ENCODE measurements around the gene CCDC85B.
"Not testable (repeated sequence)": the region's sequence is repeated elsewhere in the genome, so short reads cannot be mapped to it uniquely, and the experiment has no call there.

CCDC85B gene

DNA sequence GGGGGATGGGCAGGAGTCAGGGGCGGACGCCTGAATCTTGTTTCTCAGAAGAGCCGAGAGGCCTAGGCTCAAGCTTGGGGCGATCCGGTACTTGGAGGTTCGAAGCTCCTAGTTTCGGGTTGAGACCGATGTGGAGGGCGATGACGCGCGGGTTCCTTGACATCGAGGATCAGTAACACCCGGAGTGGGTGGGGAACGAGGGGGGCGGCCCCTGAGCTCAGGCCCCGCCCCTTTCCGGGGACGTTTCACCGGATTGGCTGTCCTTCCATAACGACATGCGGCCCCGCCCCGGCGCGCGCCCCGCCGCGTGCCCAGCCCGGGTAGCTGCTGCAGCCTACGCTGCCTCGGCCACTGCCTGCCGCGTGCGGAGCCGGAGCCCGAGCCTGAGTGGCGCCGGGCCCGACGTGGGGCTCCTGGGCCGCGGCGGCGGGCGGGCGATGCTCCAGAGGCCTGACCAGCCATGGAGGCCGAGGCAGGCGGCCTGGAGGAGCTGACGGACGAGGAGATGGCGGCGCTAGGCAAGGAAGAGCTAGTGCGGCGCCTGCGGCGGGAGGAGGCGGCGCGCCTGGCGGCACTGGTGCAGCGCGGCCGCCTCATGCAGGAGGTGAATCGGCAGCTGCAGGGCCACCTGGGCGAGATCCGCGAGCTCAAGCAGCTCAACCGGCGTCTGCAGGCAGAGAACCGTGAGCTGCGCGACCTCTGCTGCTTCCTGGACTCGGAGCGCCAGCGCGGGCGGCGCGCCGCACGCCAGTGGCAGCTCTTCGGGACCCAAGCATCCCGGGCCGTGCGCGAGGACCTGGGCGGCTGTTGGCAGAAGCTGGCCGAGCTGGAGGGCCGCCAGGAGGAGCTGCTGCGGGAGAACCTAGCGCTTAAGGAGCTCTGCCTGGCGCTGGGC is at the start of gene CCDC85B:
TSS of gene CCDC85B (plus strand) at position 350 of the 895 bp plus-strand sequence. CDS start at position 461, 111 bp downstream.
- DNase-seq (ENCODE audit: low read depth in 2 of 2): peak; percentile 97

DNA sequence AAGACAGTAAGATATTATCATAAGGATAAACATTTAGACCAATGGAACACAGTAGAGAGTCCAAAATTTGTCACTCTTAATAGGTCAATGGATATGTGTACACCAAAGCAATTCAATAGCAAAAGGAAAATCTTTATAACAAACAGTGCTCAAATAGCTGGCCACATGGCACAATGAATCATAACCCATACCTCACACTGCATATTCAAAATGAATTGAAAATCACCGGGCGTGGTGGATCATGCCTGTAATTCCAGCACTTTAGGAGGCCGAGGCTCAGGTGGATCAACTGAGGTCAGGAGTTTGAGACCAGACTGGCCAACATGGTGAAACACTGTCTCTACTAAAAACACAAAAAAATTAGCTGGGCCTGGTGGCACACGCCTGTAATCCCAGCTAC is 48.3 kb upstream of the CCDC85B start:
- DNase-seq (ENCODE audit: low read depth in 2 of 2): no peak

DNA sequence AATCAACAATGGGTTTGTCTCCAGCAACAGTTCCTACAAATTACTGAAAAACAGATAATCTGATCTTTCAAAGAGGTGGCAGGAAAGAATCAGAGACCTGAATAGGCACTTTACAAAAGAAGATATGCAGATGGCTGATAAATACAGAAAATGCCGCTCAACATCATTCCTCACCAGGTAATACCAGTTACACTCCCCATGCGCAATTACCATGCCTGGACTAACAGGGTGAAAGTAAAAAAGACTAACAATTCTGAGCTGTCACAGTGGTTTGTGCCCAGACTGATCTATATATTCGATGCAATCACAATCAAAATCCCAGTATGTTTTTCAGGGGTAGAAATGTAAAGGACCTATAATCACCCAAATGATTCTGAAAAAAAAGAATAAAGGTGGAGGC is 46.7 kb upstream of the CCDC85B start:
- no peak for DNase-seq (ENCODE audit: low read depth in 2 of 2)

DNA sequence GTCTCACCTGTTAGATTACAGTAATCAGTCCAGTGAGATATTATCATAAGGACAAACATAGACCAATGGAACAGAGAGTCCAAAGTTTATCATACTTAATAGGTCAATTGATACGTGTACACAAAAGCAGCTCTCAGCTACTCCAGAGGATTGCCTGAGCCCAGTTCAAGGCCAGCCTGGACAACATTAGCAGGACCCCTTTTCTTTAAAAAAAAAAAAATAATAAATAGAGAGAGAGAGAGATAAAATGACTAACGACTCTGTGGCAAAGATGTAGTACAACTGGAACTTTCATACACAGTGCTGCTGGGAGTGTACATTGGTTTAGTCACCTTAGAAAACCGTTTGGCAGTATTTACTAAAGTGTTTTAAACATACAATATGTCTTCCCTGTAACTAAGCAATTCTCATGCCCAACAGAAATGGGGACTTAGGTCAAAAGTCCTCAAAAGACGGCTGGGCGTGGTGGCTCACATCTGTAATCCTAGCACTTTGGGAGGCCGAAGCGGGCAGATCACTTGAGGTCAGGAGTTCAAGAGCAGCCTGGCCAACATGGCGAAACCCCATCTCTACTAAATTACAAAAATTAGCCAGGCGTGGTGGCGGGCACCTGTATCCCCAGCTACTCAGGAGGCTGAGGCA is 46.1 kb upstream of the CCDC85B start:
- no peak for DNase-seq (ENCODE audit: low read depth in 2 of 2)

DNA sequence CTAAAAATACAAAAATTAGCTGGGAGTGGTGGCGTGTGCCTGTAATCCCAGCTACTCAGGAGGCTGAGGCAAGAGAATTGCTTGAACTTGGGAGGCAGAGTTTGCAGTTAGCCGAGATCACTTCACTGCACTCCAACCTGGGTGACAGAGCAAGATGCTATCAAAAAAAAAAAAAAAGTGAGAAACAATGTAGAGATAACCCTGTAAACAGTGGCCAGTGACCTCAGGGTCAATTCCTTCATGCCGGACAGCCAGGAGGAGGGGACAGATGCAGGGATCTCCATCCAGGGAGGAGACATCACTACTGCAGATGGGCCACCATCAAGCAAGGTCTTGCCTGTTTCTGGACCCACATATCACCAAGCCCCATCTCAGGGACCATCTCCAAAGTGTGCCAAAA is 42.7 kb upstream of the CCDC85B start:
- DNase-seq (ENCODE audit: low read depth in 2 of 2): no peak

DNA sequence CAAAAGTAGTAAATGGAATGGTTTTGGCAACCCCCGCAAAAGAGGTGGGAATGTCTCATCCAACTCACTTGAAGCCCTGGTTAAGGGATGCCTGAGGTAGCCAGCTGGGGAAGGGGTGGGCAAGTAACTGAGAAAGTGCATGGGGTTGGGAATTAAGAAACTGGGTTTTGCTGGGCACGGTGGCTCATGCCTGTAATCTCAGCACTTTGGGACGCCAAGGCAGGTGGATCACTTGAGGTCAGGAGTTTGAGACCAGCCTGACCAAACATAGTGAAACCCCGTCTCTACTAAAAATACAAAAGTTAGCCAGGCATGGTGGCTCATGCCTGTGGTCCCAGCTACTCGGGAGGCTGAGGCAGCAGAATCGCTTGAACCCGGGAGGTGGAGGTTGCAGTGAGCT is 41.8 kb upstream of the CCDC85B start:
- not testable (repeated sequence) for DNase-seq (ENCODE audit: low read depth in 2 of 2)

DNA sequence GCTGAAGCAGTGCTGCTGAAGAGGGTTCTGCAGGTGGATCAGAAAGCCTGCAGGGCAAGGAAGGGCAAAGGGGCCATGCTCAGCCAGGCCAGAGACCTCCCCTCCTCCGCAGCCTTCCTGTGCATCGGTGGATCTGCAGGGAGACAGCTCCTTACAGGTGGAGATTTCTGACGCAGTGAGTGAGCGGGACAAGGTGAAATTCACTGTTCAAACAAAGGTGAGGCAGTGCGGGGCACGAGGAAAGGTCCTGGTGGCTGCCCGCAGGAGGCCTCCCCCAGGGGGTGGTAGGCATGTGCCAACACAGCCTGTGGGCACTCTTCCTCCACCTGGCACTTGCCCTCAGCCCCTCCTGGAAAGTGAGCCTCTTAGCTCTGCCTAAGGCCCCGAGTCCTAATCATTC is 41.1 kb upstream of the CCDC85B start:
- no peak for DNase-seq (ENCODE audit: low read depth in 2 of 2)

DNA sequence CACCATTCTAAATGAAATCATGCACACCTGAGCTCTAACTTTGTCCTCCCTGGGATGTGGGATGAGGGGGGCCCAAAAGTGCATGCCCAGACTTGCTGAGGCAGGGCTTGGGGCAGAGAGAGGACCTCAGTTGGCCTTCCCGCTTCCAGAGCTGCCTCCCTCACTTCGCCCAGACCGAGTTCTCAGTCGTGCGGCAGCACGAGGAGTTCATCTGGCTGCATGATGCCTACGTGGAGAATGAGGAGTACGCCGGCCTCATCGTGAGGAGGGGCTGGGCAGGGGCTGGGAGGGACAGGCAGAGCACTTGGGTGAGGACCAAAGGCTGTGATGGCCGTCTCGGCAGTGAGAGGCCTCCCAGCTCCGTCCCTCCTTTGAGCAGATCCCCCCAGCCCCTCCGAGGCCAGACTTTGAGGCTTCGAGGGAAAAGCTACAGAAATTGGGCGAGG is 40.7 kb upstream of the CCDC85B start:
- DNase-seq (ENCODE audit: low read depth in 2 of 2): no peak

DNA sequence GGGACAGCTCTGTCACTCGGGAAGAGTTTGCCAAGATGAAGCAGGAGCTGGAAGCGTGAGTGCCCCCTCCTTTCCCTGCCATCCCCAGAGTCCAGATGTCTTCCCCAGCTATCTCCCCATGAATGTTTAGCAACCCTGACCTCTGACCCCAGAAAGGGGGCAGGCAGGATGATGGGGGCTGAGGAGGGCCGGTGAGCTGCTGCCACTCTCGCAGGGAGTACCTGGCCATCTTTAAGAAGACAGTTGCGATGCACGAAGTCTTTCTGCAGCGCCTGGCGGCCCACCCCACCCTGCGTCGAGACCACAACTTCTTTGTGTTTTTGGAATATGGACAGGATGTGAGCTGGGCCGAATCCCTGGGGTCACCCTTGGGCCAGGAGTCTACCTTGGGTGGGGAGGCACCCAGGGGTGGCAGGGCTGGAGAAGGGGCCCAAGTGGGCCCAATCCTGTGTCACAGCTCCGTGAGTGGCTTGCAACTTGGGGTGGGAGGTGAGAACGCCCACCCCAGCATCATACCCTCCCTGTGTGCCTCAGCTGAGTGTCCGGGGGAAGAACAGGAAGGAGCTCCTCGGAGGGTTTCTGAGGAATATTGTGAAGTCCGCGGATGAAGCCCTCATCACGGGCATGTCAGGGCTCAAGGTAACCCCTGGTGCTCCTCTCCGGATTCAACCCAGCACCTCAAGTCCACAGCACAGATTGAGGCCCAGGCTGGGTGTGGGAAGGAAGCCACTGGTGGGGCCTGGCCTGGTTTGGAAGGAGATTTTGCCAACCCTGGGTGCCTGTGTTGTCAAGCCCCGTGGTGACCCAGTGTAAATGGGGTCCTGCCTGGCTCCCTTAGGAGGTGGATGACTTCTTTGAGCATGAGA is 40.0 kb upstream of the CCDC85B start:
- DNase-seq (ENCODE audit: low read depth in 2 of 2): no peak

DNA sequence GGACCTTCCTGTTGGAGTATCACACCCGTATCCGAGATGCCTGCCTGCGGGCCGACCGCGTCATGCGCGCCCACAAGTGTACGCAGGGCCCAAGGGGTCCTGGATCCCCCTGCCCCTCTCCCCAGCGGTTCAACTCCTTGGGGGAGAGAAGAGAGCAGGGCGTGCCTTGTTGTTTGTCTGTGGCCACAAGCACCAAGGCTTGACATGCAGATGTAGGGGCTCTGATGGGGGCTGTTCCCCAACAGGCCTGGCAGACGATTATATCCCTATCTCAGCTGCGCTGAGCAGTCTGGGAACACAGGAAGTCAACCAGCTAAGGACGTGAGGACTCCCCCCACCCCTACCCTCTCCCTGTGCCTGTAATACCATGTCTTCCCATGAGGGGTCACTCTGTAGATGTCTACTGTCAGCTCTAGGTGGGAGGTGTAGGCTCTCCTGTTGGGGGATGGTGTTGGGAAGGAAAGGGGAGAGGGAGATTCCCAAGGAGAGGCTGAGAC is 39.3 kb upstream of the CCDC85B start:
- no peak for DNase-seq (ENCODE audit: low read depth in 2 of 2)

DNA sequence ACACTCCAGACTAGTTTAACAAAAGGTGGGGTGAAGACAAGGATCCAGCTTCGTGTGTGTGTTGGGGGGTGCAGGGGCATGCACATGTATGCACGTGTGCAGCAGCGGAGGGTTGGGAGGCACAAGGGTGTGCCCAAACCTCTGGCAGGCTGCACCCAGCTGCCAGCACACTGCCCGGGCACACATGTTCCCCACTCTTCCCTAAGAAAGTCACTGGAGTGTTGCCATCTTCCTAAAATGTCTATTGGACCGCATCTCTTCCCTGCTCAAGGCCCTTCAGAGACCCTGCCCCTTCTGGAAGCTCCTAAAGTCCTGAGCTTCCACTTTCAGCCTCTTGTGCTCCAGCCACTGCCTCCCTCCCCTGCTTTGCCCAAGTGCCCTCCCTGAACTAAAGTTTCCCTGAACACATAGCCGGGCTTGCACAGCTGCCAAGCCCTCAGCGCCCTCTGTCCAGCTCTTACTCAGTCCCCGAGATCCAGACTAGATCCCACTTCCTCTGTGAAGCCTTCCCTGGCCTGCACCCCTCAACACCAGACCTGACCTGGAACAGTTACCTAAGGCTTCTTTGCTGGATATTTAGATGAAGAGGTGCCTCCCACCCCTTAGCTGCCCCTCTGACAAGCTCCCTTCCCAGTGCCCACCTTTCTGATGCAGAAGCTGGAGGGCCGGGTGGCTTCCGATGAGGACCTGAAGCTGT is 38.5 kb upstream of the CCDC85B start:
- no peak for DNase-seq (ENCODE audit: low read depth in 2 of 2)

DNA sequence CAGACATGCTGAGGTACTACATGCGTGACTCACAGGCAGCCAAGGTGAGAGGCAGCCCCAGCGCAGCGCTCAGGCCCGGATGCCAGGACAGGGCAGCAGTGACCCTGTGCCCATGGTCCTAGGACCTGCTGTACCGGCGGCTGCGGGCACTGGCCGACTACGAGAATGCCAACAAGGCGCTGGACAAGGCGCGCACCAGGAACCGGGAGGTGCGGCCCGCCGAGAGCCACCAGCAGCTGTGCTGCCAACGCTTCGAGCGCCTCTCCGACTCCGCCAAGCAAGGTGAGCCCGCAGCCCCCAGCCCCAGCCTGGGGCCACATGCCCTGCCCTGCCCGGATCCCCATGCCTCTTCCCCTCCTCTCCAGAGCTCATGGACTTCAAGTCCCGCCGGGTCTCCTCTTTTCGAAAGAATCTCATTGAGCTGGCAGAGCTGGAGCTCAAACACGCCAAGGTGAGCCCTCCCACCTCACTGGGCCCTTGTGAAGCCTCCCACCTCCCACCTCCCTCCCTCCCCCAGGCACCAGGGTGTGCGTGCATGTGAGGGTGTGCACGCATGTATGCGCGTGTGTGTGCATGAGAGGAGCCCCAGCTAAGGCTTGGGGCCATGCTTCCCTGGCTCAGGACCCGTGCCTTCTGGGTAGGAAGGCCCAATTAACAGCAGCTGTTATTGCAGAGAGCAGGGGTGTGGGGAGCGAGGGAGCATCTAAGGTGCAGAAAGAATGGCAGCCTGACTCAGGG is 37.8 kb upstream of the CCDC85B start:
- no peak for DNase-seq (ENCODE audit: low read depth in 2 of 2)

DNA sequence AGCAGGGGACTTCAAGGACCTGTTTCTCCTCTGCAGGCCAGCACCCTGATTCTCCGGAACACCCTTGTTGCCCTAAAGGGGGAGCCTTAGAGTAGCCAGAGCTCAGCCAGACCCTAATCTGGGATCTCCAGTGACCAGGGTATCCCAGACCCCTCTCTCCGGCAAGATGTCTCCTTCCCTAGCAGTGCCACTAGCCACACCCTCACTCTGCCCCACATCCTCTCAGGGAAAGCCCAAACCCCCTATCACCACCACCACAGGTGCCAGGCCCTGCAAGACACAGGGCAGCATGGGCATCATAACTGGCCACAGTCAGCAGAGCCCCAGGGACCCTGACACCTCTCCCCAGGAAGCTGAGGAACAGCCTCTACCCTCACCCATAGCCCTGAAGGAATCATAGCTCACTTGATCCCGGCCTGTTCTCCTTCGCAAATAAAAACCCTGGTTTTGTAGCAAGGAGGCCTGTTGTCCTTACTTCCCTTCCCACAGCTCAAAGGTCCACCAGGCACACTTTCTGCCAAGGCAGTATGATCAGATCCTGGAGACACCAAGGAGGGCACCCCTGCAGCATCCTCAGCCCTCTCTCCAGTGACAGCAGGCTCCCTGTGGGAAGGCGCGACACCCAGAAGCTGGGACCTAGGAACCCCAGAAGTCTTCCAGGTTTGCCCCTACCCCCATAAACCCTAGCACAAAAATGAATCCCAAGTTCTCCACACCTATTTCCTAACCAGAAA is 37.1 kb upstream of the CCDC85B start:
- no peak for DNase-seq (ENCODE audit: low read depth in 2 of 2)

DNA sequence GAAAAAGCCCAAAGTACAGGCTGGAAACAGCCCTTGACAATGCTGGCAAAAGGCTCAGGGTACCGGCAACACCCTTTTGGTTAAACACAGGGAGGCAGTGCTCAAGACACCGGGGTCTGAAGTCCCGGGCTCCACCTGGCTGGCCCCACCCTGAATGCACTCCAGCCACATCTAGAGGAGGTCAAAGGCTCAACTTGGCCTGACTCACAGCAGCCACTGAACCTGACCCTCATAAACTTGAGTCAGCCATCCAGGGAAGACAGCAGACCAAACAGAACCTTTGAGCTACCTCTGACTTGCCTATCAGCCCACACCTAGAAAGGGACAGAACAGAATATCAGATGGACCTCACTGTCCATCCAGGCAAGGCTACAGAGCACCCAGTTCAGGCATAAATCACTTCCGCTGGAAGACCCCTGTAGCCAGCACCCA is 36.3 kb upstream of the CCDC85B start:
- DNase-seq (ENCODE audit: low read depth in 2 of 2): no peak

DNA sequence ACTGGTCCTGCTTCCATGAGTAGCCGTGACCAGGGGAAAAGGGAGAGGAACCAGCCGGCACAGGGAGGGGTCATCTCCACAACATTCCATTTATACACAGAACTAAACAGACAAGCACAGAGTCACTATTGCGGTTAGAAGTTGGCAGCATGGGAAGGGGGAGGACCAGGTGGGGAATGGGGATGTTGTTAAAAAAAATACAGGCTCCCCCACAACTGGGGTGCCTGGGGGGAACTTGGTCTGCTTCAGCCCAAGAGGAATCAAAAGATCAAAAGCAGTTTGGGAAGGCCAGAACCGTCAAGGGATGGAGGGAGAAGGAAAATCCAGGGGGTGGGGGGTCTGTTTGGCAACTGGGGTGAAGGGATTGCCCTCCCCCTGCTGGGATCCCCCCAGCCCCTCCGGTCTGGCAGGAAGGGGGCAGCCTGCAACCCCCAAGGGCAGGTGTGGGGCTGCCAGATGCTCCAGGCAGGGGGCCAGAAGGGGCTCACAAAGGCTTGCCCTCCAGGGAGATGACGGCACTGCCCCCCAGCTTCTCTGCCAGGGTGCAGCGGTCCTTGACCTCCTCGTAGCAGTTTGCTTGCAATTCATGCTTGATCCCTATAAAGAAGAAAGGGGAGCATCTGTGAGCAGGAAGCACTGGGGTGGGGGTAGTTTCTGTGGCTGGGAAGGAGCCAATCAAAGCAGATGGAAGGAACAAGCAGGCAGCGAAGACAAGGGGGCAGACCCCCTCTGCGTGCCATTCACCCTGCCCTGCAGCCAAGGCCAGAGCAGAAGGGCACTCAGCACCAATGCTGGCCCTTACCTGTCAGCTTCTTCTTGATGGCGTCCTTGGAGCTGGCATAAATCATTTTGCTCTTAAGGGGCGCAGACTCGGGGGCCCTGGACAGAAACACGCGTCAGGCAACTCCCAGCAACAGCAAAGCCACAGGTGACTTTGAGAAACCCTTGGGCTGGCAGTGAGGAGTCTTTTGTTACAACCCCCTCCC is 35.3 kb upstream of the CCDC85B start:
- DNase-seq (ENCODE audit: low read depth in 2 of 2): no peak

DNA sequence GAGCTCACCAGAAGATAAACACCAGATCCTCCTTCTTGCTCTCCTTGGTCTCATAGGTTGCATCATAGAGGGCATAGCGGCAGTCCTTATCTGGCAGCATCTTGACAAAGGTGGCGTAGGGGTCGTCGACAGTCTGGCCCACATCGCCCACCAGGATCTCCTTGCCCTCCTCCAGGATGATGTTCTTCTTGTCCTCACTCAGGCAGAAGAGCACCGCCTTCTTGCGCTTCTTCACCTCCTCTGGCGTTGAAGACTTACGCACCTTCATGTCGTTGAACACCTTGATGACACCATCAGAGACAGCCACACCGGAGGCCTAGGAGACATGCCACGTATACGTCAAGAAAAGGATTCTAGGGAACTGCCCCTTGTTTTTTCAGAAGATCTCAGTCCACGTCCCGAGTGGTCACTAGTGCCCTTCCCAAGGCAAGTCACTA is 34.5 kb upstream of the CCDC85B start:
- DNase-seq (ENCODE audit: low read depth in 2 of 2): no peak

DNA sequence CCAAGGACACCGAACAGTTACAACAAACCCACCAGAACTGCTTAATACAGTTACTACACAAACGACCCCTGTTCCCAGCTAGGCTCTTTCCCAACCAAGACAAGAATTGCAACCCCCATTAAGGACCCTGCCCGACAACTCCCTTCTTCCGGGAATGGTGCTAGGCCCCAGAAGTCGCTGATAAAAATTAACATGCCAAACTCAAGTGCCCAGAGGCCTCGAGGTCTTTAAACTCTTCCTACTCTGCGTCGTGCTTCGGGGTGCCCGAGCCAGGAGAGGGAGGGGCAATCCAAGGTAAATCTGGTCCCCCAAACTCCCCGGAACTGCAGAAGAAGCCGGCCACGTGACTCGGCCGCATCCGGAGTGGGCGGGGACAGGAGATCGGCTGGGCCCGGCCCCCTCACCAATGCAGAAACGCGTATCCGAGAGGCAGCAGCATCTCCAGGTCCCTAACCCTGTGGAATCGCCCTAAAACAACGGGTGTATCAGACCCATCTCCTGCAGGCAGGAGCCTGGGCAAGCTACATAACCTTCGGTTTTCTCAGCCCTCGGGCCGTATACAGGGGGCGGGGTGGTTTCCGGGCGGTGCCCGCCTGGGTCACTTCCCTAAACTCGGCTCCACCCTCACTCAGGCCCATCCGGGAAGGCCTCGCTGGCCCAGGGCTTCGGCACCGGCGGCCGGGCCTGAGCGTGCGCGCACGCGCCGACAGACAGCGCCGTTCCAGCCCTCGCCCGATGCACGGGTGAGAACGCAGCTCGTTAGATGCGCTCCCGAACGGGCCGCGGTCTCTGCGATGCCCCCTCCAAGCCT is 33.6 kb upstream of the CCDC85B start:
- peak; percentile 68 to 73 for DNase-seq (ENCODE audit: low read depth in 2 of 2)

DNA sequence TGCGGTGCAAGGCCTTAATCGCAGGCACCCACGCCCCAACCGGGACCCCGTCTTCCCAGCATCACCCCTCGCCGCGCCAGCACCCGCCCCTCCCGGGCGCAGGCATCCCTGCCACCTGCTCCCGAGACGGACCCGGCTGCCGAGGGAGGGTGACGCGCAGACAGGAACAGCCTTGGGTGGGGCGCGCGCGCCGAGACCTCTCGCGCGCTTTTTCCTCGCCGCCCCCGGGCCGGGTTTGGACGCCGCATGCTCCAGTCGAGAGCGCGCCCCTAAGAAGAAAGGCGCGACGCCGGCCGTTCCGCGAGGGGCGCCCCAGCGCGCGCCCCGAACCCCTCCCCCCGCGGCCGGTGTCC is 33.0 kb upstream of the CCDC85B start:
- DNase-seq (ENCODE audit: low read depth in 2 of 2): peak in 1 of 2 donors; percentile 43
